Adrenal gland (tissue), 12 donors: Measurements from ENCODE around the gene RTN3. TPM values are rescaled to one million over a fixed set of nuclear protein-coding genes. Genes with fewer than 3 reads are reported as not detected.
A peak's percentile ranks its signal among the peaks of the same experiment; 100 is the strongest.

Experiments used
- DNase-seq, 7 donors: peaks; one replicate each; pipeline ENCODE4 v3.0.0-alpha.2; 2019 to 2020
- H3K27ac ChIP-seq, 5 donors: fragments of 200-600 bp; sonication (generic) in 4 of 5; 1 replicate in 3 of 5; 2 replicates in 2 of 5; pipeline versions ENCODE4 v1.5.1 to v1.8.0; 2016 to 2020; ENCODE audit warnings: mild to moderate bottlenecking in 1 of 5
- H3K27me3 ChIP-seq: fragments of 200-600 bp; 2 replicates; pipeline ENCODE4 v1.8.0; 2021
- H3K36me3 ChIP-seq, 2 donors: fragments of 200-600 bp; replicated peaks in 1 of 2; 1 replicate in 1 of 2; 2 replicates in 1 of 2; pipeline versions ENCODE4 v1.5.1 to v1.8.0; 2018 to 2022
- H3K4me1 ChIP-seq, 2 donors: fragments of 200-600 bp; replicated peaks in 1 of 2; 1 replicate in 1 of 2; 2 replicates in 1 of 2; pipeline versions ENCODE4 v1.5.1 to v1.8.0; 2018 to 2021
- H3K4me3 ChIP-seq, 4 donors: fragments of 200-600 bp; sonication (generic) in 3 of 4; one replicate each; pipeline ENCODE4 v1.5.1; 2016 to 2018
- H3K9me3 ChIP-seq, 3 donors: fragments of 200-600 bp; sonication (generic) in 1 of 3; replicated peaks in 1 of 3; 1 replicate in 2 of 3; 2 replicates in 1 of 3; pipeline versions ENCODE4 v1.5.1 to v1.8.0; 2016 to 2021
- CTCF ChIP-seq, 6 experiments: fragments of 450-650 bp in 4 of 6; fragments of 200-600 bp in 2 of 6; sonication (generic) in 1 of 6; IDR thresholded peaks; 1 replicate in 5 of 6; 2 replicates in 1 of 6; pipeline versions ENCODE4 v1.5.1 to v1.8.0; 2016 to 2021; ENCODE audit warnings: antibody characterized with exemption in 6 of 6, mild to moderate bottlenecking in 2 of 6, moderate library complexity in 1 of 6
- POLR2A ChIP-seq, 2 donors: fragments of 450-650 bp; IDR thresholded peaks; one replicate each; pipeline ENCODE4 v1.6.1; 2017; ENCODE audit warnings: antibody characterized with exemption in 2 of 2, mild to moderate bottlenecking in 2 of 2, moderate library complexity in 1 of 2
- WGBS, 4 donors: extraction: QIAGEN DNeasy Blood & Tissue Kit in 2 of 4; methylation state at CpG; one replicate each; pipeline versions ENCODE4 v1.1.5 to v1.1.7; 2013 to 2017; 5-methylcytosine and 5-hydroxymethylcytosine counted together
- intact Hi-C, 2 donors: fragments of 100-400 bp; cut with DNase I; formaldehyde crosslinking; loops; one replicate each; pipeline versions ENCODE4 v1.14.1 to v1.15.0; 2022 to 2023
- polyA plus RNA-seq, 3 donors: library from polyadenylated mRNA; stranded (reverse); fragments of 200-250 nt in 2 of 3; fragments of 350-450 nt in 1 of 3; fragmentation: Illumina TruSeq in 1 of 3; extraction: RNeasy Lipid Tissue Mini Kit (QIAGEN cat#74804) in 1 of 3; gene quantifications; one replicate each; pipeline ENCODE4 v1.2.3, GENCODE V29; 2013 to 2014
- total RNA-seq, 9 donors: library from RNA; depleted of rRNA in 4 of 9; stranded (reverse); fragments of >200 nt in 4 of 9; fragments of 120-200 nt in 1 of 9; fragmentation: NEBNext Ultra II Directional in 1 of 9; extraction: Animal tissue kit (Norgen Biotek cat#: 25700) in 1 of 9; gene quantifications; one replicate each; pipeline versions ENCODE4 v1.1.0 to v1.2.4, GENCODE V29; 2013 to 2023
- donor health status: healthy with polysubstance abuse.
- donor health status: Bipolar disorder and iron deficiency.
- donor health status: DM: yes; HTN: yes; CAD: no.
- donor health status: DM: no; HTN: no; CAD: no.
- donor health status: DM: no; HTN: no; CAD: no.
- donor health status: DM: yes; HTN: yes; CAD: no.

Gene RTN3
- total and polyA plus RNA-seq, 12 donors, result 42.5 to 174 (median 95.3) TPM

DNA sequence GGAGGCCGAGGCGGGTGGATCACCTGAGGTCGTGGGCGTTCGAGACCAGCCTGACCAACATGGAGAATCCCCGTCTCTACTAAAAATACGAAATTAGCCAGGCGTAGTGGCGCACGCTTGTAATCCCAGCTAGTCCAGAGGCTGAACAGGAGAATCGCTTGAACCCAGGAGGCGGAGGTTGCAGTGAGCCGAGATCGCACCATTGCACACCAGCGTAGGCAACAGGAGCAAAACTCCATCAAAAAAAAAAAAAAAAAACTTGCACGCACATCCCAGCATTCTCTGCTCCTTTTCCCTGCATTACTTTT lies 9.2 kb upstream of the RTN3 start:
- H3K9me3 ChIP-seq, result no peaks in the 10 kb centered on the region
- intact Hi-C loops, result no loop called here
- H3K4me3 ChIP-seq, result no peak overlapping the region
- peaks cover 16 to 35% of the 10 kb centered on the region in 2 donors for H3K4me1 ChIP-seq
- H3K36me3 ChIP-seq, result no peaks in the 10 kb centered on the region
- WGBS, 4 donors, result 85 to 100% (median 98%) methylated on average over 15 to 16 of the region's 16 CpGs
- H3K27me3 ChIP-seq, result no peaks in the 10 kb centered on the region
- peak overlapping the region in 2 of 5 donors; percentile 97 to 98 for H3K27ac ChIP-seq
- peak in 1 of 7 donors; percentile 58 for DNase-seq
- no peak for TF ChIP-seq CTCF (IDR thresholded peaks at IDR 0.05)
- no peak for TF ChIP-seq POLR2A (IDR thresholded peaks at IDR 0.05)

DNA sequence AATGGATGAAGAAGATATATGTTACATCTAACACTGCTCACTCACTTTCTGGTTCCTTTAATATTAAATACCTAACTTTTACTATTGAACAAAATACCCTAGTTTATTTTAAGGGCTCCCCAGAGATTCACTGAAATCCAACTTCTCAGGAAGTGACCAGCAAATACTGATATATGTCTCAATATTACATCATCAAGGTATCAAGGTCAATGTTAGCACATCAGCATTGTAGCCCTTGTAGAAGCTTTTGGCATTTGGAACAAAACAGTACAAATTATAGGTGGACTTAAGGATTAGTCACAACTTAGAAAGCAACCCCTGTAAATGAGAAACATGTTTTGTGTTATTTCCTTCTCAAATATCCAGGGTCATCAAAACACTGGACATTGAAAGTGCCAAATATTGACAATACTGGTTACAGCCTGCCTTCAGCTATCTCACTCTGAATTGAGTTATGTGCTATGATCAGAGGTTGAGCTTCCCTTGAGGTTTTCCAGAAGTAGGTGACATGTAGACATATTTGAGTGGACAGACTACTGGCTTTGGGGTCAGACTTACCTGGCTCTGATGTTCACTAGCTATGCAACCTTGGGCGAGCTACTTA lies 8.3 kb upstream of the RTN3 start:
- Histone ChIP-seq H3K36me3 (no peaks in the 10 kb centered on the region), H3K4me3 (no peak overlapping the region), H3K27me3 (no peaks in the 10 kb centered on the region), H3K9me3 (no peaks in the 10 kb centered on the region), H3K4me1 (peaks cover 11 to 26% of the 10 kb centered on the region in 2 donors), H3K27ac (peak overlapping the region in 3 of 5 donors; percentile 18 to 44 (median 19))
- TF ChIP-seq POLR2A (IDR thresholded peaks at IDR 0.05) (no peak), CTCF (IDR thresholded peaks at IDR 0.05) (no peak)
- WGBS, 4 donors, result 64 to 74% (median 73%) methylated on average over 1 of the region's 1 CpG
- DNase-seq, result no peak
- intact Hi-C loops, result no loop called here

- 46 to 50% (median 48%) methylated on average over 4 of the region's 4 CpGs for WGBS, 4 donors
- Histone ChIP-seq H3K4me1 (peaks cover 7 to 21% of the 10 kb centered on the region in 2 donors), H3K27ac (peak overlapping the region in 3 of 5 donors; percentile 18 to 44 (median 19)), H3K36me3 (no peaks in the 10 kb centered on the region), H3K27me3 (no peaks in the 10 kb centered on the region), H3K9me3 (no peaks in the 10 kb centered on the region), H3K4me3 (no peak overlapping the region)
- no peak for TF ChIP-seq CTCF (IDR thresholded peaks at IDR 0.05)
- no peak for TF ChIP-seq POLR2A (IDR thresholded peaks at IDR 0.05)
- DNase-seq, result no peak
- intact Hi-C loops, result no loop called here
Observed at GRCh38 chr11:63673579-63673978, 7.7 kb upstream of the RTN3 start.

GRCh38 chr11:63680834-63681320 lies 423 bp upstream of the RTN3 start:
- H3K9me3 ChIP-seq, result no peaks in the 10 kb centered on the region
- intact Hi-C loops, result loop anchor here in 1 of 2 donors (10.0 kb wide), 1 partner anchor 54 kb away; no protein-coding TSS in a partner anchor
- H3K27me3 ChIP-seq, result no peaks in the 10 kb centered on the region
- TF ChIP-seq POLR2A (IDR thresholded peaks at IDR 0.05), result no peak
- TF ChIP-seq CTCF (IDR thresholded peaks at IDR 0.05), result no peak
- H3K36me3 ChIP-seq, result no peaks in the 10 kb centered on the region
- H3K4me1 ChIP-seq, result peaks cover 18 to 32% of the 10 kb centered on the region in 2 donors
- DNase-seq, result peak in 5 of 7 donors; percentile 25 to 59 (median 37)
- peak overlapping the region in 2 of 4 donors; percentile 70 to 97 for H3K4me3 ChIP-seq
- 4 to 6% (median 5%) methylated on average over 10 to 18 of the region's 18 CpGs for WGBS, 4 donors
- H3K27ac ChIP-seq, result peak overlapping the region; percentile 4 to 94 (median 92)
